C4-2B (cell line): Measurements from ENCODE around the gene TXNDC11.

ENCODE experiments used
- H3K27ac ChIP-seq: fragments of 450-650 bp; 2 replicates; pipeline ENCODE4 v1.5.1; 2017
- ZFX ChIP-seq: fragments of 450-650 bp; IDR thresholded peaks from 2 replicates; pipeline ENCODE4 v1.6.1; 2017
- TF ChIP-seq, protein P1 (sequence below): fragments of 450-650 bp; conservative IDR thresholded peaks from 2 replicates; pipeline ENCODE4 v1.5.1; 2017; ENCODE audit warnings: mild to moderate bottlenecking

The TXNDC11 gene

DNA sequence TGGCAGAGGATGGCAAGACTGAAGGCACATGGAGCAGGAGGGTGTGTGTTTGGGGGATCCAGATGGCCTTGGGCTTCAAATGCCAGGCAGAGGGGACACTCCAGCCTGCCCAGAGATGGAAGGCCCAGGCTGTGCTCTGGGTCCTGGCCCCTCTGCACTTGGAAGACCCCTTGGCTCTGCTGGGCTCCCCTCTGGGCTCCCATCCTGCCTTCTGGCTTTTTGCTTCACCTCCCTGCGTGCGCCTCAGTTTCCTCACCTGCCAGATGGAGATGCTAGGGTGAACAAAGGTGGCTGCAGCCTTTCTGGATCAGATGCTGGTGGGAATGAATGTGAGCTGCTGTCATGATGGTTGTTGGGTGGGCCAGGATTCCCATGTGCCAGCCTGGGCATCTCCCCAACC, 71.4 kb downstream of the TXNDC11 start:
- TF ChIP-seq, protein P1, sequence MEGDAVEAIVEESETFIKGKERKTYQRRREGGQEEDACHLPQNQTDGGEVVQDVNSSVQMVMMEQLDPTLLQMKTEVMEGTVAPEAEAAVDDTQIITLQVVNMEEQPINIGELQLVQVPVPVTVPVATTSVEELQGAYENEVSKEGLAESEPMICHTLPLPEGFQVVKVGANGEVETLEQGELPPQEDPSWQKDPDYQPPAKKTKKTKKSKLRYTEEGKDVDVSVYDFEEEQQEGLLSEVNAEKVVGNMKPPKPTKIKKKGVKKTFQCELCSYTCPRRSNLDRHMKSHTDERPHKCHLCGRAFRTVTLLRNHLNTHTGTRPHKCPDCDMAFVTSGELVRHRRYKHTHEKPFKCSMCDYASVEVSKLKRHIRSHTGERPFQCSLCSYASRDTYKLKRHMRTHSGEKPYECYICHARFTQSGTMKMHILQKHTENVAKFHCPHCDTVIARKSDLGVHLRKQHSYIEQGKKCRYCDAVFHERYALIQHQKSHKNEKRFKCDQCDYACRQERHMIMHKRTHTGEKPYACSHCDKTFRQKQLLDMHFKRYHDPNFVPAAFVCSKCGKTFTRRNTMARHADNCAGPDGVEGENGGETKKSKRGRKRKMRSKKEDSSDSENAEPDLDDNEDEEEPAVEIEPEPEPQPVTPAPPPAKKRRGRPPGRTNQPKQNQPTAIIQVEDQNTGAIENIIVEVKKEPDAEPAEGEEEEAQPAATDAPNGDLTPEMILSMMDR, result no peak
- TF ChIP-seq ZFX, result no peak
- no peak overlapping the region for H3K27ac ChIP-seq

DNA sequence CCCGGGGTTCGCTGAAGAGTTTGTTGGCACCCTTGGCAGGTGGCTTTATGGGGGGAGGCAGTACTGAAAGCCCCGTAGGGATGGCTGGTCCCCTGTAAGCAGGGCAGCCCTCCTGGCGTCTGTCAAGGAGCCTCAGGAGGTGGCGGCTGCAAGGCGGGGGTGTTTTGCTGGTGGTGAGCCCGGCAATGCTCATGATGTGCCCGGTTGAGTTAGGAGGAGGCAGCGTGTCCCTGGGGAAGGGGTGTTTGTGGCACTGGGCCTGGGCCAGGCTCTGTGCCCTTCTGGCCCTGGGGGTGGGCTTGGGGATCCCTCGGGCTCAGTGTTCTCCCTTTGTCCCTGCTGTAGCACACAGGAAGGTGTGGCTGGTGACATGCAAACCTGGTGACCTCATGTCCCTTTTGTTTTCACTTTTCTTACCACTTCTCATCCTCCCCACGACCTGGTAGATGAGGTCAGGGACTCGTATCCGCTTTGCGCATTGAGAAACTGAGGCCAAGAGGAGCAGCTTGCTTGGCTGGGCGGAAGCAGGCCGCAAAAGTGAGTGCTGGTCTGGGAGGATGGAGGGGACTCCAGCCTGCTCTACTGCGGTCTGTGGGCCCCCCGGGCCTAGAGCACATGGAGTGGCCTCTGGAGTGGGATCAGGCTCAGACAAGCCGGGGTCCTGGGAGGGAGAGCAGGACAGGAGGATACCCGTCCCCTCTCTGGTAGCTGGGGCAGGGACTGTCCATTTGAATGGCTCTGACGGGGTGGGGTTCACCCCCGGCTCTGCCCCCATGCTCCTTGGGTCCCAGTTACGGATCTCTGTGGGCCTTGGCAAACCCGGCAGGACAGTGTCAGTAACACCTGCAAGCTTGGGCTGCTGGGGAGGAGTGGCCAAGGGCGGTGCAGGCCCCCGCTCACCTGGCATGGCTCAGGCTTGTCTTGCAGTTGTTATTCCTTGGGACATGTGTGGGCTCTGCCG, 72.2 kb downstream of the TXNDC11 start:
- H3K27ac ChIP-seq, result no peak overlapping the region
- no peak for TF ChIP-seq ZFX
- TF ChIP-seq, protein P1, result no peak

DNA sequence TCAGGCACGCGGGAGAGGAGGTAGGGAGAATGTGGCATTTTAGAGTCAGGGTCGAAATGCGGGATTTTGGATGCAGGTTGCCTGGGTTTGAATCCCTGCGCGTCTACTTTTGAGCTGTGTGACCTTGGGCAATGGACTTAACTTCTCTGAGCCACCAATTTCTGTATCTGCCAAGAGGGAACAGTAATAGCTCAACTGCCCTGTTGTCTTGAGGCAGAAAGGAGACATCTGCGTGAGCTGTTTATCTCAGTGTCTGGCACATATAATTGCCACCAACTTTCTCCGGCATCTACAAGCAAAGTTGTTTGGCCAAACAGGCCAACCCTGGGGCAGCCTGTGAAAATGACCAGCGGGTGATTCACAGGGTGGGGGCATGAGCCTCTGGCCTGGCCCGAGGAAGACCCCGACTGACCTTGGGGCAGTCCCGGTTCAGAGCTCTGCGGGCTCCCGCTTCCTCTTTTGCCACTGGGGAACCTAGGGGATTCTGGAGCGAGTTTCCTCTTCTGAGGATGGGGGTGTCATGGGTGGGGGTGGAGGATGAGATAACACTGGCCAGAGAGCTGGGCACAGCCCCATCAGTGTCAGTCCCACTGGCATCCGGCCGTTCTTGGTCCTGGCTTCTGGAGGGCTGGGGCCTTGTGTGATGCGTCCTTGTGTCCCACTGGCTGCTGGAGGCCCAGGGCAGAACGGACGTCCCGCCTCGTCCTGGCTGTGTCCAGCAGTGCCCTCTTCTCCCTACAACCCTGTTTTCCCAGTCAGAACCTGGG, 73.1 kb downstream of the TXNDC11 start:
- H3K27ac ChIP-seq, result no peak overlapping the region
- TF ChIP-seq, protein P1, result no peak
- TF ChIP-seq ZFX, result no peak

GRCh38 chr16:11668623-11669379, 73.9 kb downstream of the TXNDC11 start:
- H3K27ac ChIP-seq, result peak overlapping the region; percentile 49; the same call in 1 of the 2 replicates
- TF ChIP-seq, protein P1, result no peak
- 0 out of 2 replicates have a peak, but pooled peaks have one; percentile 1 for TF ChIP-seq ZFX

DNA sequence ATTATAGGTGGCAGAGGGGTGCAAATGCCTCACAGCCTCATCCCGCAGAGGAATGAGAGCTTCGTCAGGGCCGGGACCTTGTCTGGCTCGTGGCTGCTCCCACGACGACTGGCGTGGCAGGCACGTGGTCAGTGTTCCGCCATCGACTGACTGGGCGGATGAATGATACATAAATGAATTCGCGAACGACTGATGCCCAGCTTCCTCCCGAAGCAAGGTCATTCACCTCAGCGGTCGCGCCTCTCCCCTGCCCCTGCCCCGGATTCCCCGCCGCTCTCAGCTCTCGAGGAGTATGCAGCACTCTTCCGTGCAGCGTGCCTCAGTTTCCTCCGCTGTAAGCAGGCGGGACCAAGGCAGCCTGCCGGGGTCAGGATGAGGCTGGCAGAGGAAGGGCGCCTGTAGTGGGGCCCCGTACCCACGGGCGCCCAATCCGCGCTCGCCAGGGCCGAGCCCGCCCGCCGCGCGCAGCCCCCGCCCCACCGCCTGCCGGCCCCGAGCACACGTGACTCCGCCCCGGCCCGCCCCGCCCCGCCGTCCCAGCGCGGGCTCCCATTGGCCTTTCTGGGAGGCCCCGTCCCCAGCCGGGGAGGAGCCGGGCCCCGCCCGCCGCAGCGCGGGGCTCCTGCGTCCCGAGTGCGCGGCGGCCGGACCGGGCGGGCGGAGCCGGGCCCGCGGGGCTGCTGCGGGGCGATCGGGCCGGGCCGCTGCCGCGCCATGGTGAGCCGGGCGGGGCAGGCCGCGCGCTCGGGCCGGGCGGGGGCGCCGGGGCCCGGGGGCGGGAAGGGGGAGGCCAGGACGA, 74.6 kb downstream of the TXNDC11 start, which contains the start of gene SNN:
Gene SNN, plus strand, starts transcription at position 632 of the 799 bp plus-strand sequence. CDS start 7,605 bp downstream, outside the sequence.
- peak within 1 kb of the TSS; percentile 49 for H3K27ac ChIP-seq
- 0 out of 2 replicates have a peak, but pooled peaks have one; percentile 10 for TF ChIP-seq ZFX
- TF ChIP-seq, protein P1, result no peak

DNA sequence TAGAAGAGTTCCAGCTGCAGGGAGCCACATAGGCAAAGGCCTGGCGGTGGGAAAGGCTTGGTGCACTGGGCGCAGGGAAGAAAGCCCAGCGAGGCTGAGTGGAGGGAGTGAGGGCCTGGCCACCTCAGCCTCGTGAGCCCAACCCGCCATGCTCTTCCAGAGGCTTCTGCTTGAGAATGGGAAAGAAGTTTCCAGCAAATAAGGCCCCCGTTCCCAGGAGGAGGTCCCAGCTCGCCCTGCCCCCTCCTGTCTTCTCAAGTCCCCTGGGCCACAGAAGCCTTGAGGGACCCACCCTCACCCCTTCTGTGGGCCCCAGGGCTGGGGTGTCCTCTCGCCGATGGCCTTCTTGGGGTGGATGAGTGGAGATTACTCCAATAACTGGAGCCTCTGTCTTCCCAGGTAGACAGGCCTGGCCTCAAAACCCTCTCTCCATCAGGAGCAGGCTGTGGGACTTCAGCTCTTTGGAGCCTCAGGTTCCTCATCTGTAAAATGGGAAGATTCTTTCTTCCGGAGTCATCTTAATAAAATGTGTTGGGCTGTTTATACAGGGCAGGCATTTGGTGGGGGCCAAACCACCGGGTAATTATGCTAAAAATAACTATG, 75.3 kb downstream of the TXNDC11 start:
- TF ChIP-seq, protein P1, result no peak
- TF ChIP-seq ZFX, result no peak
- peak overlapping the region; percentile 49; the same call in 1 of the 2 replicates for H3K27ac ChIP-seq
